ENCODE data around the gene FAM13A.

DNA sequence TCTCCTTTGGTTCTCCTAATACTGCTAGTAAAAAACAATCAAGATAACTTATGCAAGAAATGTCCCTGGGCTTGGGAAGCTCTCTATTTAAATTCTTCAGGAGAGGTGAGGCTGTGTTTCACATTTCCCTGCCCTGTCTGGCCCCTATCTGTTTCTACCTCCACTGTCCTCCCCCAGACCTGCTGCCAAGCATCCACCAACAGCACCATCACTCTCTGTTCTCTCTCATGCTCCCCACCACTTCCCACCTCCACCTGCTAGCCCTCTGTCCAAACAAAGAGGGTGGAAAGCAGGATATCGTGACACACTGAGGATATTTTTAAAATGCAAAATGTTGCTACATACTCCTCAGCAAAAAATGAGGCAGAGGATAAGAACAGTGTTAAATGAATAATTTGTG lies 271.0 kb downstream of the FAM13A start:
- TF ChIP-seq EZH2 (IDR thresholded peaks at IDR 0.05; ENCODE audit: borderline replicate concordance, insufficient read depth, low read length, poor library complexity, severe bottlenecking) (no peak), SMC3 (conservative IDR thresholded peaks at IDR 0.05; ENCODE audit: poor library complexity) (no peak)
- TF ChIP-seq, protein P1, sequence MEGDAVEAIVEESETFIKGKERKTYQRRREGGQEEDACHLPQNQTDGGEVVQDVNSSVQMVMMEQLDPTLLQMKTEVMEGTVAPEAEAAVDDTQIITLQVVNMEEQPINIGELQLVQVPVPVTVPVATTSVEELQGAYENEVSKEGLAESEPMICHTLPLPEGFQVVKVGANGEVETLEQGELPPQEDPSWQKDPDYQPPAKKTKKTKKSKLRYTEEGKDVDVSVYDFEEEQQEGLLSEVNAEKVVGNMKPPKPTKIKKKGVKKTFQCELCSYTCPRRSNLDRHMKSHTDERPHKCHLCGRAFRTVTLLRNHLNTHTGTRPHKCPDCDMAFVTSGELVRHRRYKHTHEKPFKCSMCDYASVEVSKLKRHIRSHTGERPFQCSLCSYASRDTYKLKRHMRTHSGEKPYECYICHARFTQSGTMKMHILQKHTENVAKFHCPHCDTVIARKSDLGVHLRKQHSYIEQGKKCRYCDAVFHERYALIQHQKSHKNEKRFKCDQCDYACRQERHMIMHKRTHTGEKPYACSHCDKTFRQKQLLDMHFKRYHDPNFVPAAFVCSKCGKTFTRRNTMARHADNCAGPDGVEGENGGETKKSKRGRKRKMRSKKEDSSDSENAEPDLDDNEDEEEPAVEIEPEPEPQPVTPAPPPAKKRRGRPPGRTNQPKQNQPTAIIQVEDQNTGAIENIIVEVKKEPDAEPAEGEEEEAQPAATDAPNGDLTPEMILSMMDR (IDR thresholded peaks at IDR 0.05; ENCODE audit: poor library complexity, severe bottlenecking): no peak
